Measurements from ENCODE around the gene YOD1. TPM values are rescaled to one million over a fixed set of nuclear protein-coding genes. Genes with fewer than 3 reads are reported as not detected.

Gene YOD1
- total and polyA plus RNA-seq, 2 of the 13 experiments (the other 11 are each of a cell fraction or from before 2014, with no cell fraction given), result 3.4 to 9.1 TPM

DNA sequence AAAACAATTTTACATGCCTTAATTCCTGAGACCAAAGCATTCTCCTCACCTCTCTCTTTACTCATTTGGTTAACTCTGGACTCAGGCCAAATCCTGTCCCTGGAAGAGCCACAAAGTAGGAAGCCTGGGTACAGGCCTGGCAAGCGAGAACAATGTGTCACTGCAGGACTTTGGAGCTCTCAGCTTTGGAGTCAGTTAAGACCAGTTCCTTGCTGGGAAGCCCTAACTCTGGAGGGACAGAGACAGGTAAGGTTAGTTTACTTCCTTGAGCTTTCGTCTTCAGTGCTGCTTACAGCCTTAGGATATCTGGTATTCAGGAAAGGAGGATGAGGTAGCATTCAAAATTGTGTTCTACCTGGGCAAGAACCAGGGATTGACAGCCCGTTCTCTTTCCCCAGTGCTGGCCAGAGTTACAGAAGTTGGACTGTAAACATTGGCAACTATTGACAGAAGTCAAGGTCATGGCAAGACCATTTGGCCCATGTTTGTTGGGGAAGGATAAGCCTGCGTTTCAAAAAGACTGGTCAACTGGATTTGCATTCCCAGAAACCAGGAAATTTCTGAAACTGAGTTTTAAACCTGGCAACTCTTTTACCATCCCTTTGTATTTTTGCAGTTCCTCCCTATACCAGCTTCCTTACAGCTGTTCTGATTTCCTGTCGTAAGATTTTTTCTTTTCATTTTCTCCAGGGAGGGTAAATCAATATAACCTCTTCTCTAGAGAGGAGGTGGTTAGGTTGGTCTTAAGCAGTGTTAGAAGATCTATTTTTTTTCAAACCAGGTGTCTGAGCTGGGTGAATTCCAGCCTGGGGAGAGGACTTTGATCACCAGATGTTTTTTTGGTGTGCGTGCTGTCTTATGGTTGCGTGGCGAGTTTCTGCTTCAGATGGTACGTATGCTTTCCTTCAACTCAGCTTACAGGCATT, 38.0 kb upstream of the YOD1 start, which contains the start of gene C4BPB (continued):
- TF ChIP-seq RBFOX2 (IDR thresholded peaks at IDR 0.05; ENCODE audit: low read depth, low read length) (peak; percentile 59; the same call in 1 of the 2 replicates), FOXK1 (CRISPR knock-in tag; IDR thresholded peaks at IDR 0.05; ENCODE audit: borderline replicate concordance, low read depth) (peak; percentile 93; the same call in 1 of the 2 replicates), ATF1 (CRISPR knock-in tag; IDR thresholded peaks at IDR 0.05) (no peak), ZFP37 (CRISPR knock-in tag; IDR thresholded peaks at IDR 0.05; ENCODE audit: borderline replicate concordance) (no peak), FOXK2 (IDR thresholded peaks at IDR 0.05) (peak; percentile 58), ZFYVE20 (CRISPR knock-in tag; IDR thresholded peaks at IDR 0.05; ENCODE audit: borderline replicate concordance, low read depth) (no peak), NCOR1 (IDR thresholded peaks at IDR 0.05; ENCODE audit: borderline replicate concordance, low read length) (peak; percentile 90), GLI4 (CRISPR knock-in tag; IDR thresholded peaks at IDR 0.05; ENCODE audit: borderline replicate concordance) (peak; percentile 32; the same call in 1 of the 2 replicates), NFRKB (IDR thresholded peaks at IDR 0.05) (no peak), ZNF780A (CRISPR knock-in tag; IDR thresholded peaks at IDR 0.05) (no peak), KDM4B (CRISPR knock-in tag; IDR thresholded peaks at IDR 0.05) (peak; percentile 53; the same call in 1 of the 2 replicates), GABPA (IDR thresholded peaks at IDR 0.05; ENCODE audit: low read depth, low read length) (no peak), GABPA (CRISPR knock-in tag; IDR thresholded peaks at IDR 0.05; ENCODE audit: low read depth) (peak; percentile 19; the same call in 1 of the 2 replicates), RBAK (CRISPR knock-in tag; IDR thresholded peaks at IDR 0.05) (no peak), MAF1 (CRISPR knock-in tag; IDR thresholded peaks at IDR 0.05; ENCODE audit: borderline replicate concordance) (no peak), CHCHD3 (CRISPR knock-in tag; IDR thresholded peaks at IDR 0.05) (no peak), ZNF136 (CRISPR knock-in tag; IDR thresholded peaks at IDR 0.05; ENCODE audit: low read depth) (peak; percentile 47; the same call in 1 of the 2 replicates), ZNF530 (CRISPR knock-in tag; IDR thresholded peaks at IDR 0.05; ENCODE audit: low read depth) (no peak)
- TF ChIP-seq, protein P1, sequence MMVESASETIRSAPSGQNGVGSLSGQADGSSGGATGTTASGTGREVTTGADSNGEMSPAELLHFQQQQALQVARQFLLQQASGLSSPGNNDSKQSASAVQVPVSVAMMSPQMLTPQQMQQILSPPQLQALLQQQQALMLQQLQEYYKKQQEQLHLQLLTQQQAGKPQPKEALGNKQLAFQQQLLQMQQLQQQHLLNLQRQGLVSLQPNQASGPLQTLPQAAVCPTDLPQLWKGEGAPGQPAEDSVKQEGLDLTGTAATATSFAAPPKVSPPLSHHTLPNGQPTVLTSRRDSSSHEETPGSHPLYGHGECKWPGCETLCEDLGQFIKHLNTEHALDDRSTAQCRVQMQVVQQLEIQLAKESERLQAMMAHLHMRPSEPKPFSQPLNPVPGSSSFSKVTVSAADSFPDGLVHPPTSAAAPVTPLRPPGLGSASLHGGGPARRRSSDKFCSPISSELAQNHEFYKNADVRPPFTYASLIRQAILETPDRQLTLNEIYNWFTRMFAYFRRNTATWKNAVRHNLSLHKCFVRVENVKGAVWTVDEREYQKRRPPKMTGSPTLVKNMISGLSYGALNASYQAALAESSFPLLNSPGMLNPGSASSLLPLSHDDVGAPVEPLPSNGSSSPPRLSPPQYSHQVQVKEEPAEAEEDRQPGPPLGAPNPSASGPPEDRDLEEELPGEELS (CRISPR knock-in tag; IDR thresholded peaks at IDR 0.05), result peak; percentile 89
- TF ChIP-seq, protein P2, sequence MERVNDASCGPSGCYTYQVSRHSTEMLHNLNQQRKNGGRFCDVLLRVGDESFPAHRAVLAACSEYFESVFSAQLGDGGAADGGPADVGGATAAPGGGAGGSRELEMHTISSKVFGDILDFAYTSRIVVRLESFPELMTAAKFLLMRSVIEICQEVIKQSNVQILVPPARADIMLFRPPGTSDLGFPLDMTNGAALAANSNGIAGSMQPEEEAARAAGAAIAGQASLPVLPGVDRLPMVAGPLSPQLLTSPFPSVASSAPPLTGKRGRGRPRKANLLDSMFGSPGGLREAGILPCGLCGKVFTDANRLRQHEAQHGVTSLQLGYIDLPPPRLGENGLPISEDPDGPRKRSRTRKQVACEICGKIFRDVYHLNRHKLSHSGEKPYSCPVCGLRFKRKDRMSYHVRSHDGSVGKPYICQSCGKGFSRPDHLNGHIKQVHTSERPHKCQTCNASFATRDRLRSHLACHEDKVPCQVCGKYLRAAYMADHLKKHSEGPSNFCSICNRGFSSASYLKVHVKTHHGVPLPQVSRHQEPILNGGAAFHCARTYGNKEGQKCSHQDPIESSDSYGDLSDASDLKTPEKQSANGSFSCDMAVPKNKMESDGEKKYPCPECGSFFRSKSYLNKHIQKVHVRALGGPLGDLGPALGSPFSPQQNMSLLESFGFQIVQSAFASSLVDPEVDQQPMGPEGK (CRISPR knock-in tag; IDR thresholded peaks at IDR 0.05), result peak; percentile 73
- TF ChIP-seq, protein P3, sequence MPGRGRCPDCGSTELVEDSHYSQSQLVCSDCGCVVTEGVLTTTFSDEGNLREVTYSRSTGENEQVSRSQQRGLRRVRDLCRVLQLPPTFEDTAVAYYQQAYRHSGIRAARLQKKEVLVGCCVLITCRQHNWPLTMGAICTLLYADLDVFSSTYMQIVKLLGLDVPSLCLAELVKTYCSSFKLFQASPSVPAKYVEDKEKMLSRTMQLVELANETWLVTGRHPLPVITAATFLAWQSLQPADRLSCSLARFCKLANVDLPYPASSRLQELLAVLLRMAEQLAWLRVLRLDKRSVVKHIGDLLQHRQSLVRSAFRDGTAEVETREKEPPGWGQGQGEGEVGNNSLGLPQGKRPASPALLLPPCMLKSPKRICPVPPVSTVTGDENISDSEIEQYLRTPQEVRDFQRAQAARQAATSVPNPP (CRISPR knock-in tag; IDR thresholded peaks at IDR 0.05), result no peak
- TF ChIP-seq, protein P4, sequence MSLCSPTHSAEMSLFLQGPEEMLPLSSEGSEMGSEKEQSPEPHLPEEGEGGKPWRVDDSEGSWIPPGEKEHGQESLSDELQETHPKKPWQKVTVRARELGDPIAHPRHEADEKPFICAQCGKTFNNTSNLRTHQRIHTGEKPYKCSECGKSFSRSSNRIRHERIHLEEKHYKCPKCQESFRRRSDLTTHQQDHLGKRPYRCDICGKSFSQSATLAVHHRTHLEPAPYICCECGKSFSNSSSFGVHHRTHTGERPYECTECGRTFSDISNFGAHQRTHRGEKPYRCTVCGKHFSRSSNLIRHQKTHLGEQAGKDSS (CRISPR knock-in tag; IDR thresholded peaks at IDR 0.05; ENCODE audit: borderline replicate concordance, low read depth), result 0 out of 2 replicates have a peak, but pooled peaks have one; percentile 71
